OCI-LY3 (cell line): ENCODE results near the gene LY6G6F.

ENCODE experiments used
- H2AFZ ChIP-seq: fragments of 200-600, 300-600 bp; shearing (Covaris generic); 2 replicates; pipeline ENCODE4 v1.6.0; 2014; ENCODE audit warnings: antibody characterized with exemption, low read depth, low read length
- H3K27ac ChIP-seq: fragments of 200-600, 300-600 bp; sonication (generic); 2 replicates; pipeline ENCODE4 v1.5.1; 2014; ENCODE audit warnings: mild to moderate bottlenecking, low read length, moderate library complexity, mixed read lengths
- H3K27me3 ChIP-seq: fragments of 200-600, 300-600 bp; sonication (generic); 2 replicates; pipeline ENCODE4 v1.6.1; 2014; ENCODE audit warnings: low read depth, low read length, mixed read lengths
- H3K36me3 ChIP-seq: fragments of 200-600, 300-600 bp; sonication (generic); replicated peaks from 2 replicates; pipeline ENCODE3; 2014; ENCODE audit warnings: low read depth, low read length, mixed read lengths
- H3K4me1 ChIP-seq: fragments of 300-600, 200-600 bp; sonication (generic); 2 replicates; pipeline ENCODE4 v1.6.1; 2014; ENCODE audit warnings: low read length, mixed read lengths
- H3K4me2 ChIP-seq: fragments of 200-600, 300-600 bp; sonication (generic); 2 replicates; pipeline ENCODE4 v1.6.1; 2014; ENCODE audit warnings: low read length, mixed read lengths
- H3K4me3 ChIP-seq: fragments of 300-600, 200-600 bp; sonication (generic); 2 replicates; pipeline ENCODE4 v1.5.1; 2014; ENCODE audit warnings: antibody characterized with exemption, mild to moderate bottlenecking, low read length, moderate library complexity
- H3K79me2 ChIP-seq: fragments of 300-600, 200-600 bp; shearing (Covaris generic); 2 replicates; pipeline ENCODE4 v1.6.1; 2014; ENCODE audit warnings: mild to moderate bottlenecking, low read length, mixed read lengths
- H3K9ac ChIP-seq: fragments of 300-600, 200-600 bp; shearing (Covaris generic); 2 replicates; pipeline ENCODE4 v1.6.0; 2014; ENCODE audit warnings: mild to moderate bottlenecking, low read length, moderate library complexity
- H3K9me3 ChIP-seq: fragments of 200-600, 300-600 bp; shearing (Covaris generic); 2 replicates; pipeline ENCODE4 v1.6.1; 2014; ENCODE audit warnings: low read length, mixed read lengths; ENCODE audit not compliant: insufficient read depth
- H4K20me1 ChIP-seq: fragments of 200-600, 300-600 bp; sonication (generic); 2 replicates; pipeline ENCODE4 v1.6.1; 2016; ENCODE audit warnings: low read length, mixed read lengths; ENCODE audit not compliant: insufficient read depth
- CTCF ChIP-seq: fragments of 200-600, 300-600 bp; sonication (generic); IDR thresholded peaks from 2 replicates; pipeline ENCODE4 v1.5.1; 2014; ENCODE audit warnings: antibody characterized with exemption, low read length, low read depth
- EZH2phosphoT487 ChIP-seq: fragments of 200-600 bp; shearing (Covaris generic); IDR thresholded peaks from 2 replicates; pipeline ENCODE4 v1.6.1; 2018; ENCODE audit warnings: antibody characterized with exemption, mixed run types, low read depth

The LY6G6F gene

DNA sequence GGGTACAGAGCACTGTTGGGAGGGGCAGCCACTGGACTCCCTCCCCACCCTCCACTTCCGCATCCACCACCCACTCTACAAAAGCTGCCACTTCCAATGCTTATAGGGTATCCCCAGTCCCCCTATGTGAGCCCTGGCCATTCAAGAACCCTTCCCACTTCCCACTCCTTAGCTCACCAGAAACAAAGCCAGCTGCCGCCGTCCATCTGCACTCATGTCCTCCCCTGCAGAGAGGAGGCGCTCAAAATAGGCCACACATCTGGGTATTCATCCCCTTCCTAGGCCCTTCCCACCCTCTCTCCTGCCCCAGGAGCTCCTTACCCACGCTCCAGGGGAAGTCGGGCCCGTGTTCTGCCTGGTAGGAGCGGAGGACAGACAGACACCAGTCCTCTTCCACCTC, 19.3 kb upstream of the LY6G6F start:
- TF ChIP-seq CTCF (no peak), EZH2phosphoT487 (no peak)
- Histone ChIP-seq H4K20me1 (no peaks in the 10 kb centered on the region), H3K9ac (no peak overlapping the region), H3K4me2 (no peak overlapping the region), H3K36me3 (peaks cover 2% of the 10 kb centered on the region), H2AFZ (no peak overlapping the region), H3K27ac (no peak overlapping the region), H3K9me3 (no peaks in the 10 kb centered on the region), H3K79me2 (no peaks in the 10 kb centered on the region), H3K27me3 (no peaks in the 10 kb centered on the region), H3K4me1 (peaks cover 5% of the 10 kb centered on the region; the same call in 1 of the 2 replicates), H3K4me3 (no peak overlapping the region)

DNA sequence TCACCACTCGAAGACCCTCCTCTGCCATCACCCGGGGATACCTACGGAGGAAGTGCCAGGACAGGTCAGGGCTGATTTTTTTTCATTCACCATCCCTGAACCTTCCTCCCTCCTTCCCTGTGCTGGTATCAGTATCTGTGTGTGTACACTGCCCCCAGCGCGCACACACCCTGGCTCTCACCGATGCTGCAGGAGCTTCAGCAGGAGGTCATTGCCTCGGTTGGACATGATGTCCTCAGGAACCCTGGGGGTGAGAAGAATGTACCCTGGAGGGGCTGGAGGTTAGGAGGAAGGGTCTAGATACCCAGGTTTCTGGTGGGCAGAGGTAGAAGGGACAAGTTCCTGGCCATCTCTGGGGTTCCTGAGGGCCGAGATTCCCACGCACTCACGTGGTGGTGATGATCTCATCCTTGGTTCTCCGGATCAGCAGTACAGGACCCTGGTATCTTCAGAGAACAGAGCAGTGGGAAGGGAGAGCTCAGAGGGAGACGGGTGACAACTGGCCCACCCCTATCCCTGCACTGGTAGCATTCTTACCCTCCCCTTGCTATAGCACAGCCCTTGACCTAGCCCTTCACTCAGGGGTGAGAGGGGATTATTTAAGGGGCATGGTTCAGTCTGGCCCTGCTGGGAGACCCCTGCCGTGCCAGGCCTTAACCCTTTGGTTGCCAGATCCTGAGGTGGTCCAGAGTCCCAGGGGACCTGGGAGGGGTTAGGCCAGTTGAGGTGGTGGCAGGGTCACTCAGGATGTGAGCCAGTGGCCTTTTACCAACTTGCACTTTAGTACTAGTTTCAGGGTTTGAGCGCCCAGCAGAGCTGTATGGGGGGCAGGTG, 18.6 kb upstream of the LY6G6F start:
- Histone ChIP-seq H2AFZ (no peak overlapping the region), H3K9me3 (no peaks in the 10 kb centered on the region), H3K27me3 (no peaks in the 10 kb centered on the region), H3K4me3 (no peak overlapping the region), H3K9ac (no peak overlapping the region), H3K4me2 (no peak overlapping the region), H4K20me1 (no peaks in the 10 kb centered on the region), H3K4me1 (peaks cover 5% of the 10 kb centered on the region; the same call in 1 of the 2 replicates), H3K79me2 (no peaks in the 10 kb centered on the region), H3K36me3 (peaks cover 2% of the 10 kb centered on the region), H3K27ac (no peak overlapping the region)
- TF ChIP-seq CTCF (no peak), EZH2phosphoT487 (no peak)

DNA sequence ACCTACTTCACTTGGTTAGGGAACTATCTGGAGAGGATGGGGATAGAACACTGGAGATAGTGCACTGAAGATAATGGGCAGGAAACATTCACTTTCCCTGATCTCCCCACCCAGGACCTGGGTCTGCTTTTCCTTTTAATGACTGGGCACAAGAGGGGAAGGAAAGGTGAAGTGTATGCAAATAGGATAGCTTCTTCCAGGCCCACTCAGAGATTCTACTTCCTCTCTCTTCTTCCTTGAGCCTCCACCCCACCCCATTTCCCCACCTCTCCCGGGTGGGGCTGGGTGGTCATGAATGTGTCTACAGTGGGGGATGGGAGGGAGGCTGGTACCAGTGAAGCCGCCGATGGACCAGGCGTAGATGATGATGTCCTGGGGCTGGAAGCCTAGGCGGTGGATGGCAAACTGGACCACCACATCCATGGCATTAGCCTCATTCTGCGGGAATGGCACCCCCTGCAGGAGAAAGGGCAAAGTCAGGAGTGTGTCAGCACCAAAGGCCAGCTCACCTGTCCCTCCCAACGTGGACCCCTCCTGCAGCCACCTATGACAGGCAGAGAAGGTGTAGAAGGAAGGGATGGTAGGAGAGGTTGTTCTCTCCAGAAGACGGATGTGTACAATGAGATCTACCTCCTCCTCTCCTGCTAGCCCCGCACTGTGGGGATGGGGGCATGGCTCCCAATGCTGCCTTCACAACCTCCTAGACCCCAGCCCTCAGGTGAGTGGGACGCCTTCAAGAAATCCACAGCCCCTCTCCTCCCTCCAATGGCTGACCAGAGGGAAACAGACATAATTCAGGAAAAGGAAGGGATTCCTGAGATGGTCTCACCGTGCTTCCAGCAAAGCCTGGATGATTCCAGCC, 17.2 kb upstream of the LY6G6F start:
- Histone ChIP-seq H3K4me2 (no peak overlapping the region), H3K4me3 (no peak overlapping the region), H3K79me2 (no peaks in the 10 kb centered on the region), H3K36me3 (peaks cover 2% of the 10 kb centered on the region), H2AFZ (no peak overlapping the region), H4K20me1 (no peaks in the 10 kb centered on the region), H3K4me1 (peaks cover 5% of the 10 kb centered on the region; the same call in 1 of the 2 replicates), H3K9me3 (no peaks in the 10 kb centered on the region), H3K27ac (no peak overlapping the region), H3K27me3 (no peaks in the 10 kb centered on the region), H3K9ac (no peak overlapping the region)
- TF ChIP-seq CTCF (peak; percentile 25; the same call in 1 of the 2 replicates), EZH2phosphoT487 (no peak)
